Common myeloid progenitor, CD34-positive (primary cell): ENCODE measurements around the gene P3H2.

ENCODE experiments used
- CTCF ChIA-PET: fragments of 350-600 bp; sonication (Branson Sonifier 250); formaldehyde crosslinking; loops from one replicate; lab custom pipeline; 2021; ENCODE audit warnings: antibody characterized with exemption; lab: Charles Lee
- POLR2A ChIA-PET: fragments of 350-600 bp; sonication (Branson Sonifier 250); formaldehyde crosslinking; loops from one replicate; lab custom pipeline; 2021; ENCODE audit warnings: antibody characterized with exemption; lab: Charles Lee
- DNase-seq, 3 donors: peaks; one replicate each; pipeline versions ENCODE4 v3.0.0 to v3.0.0-alpha.2; 2013
- H3K27ac ChIP-seq, 2 experiments: 1 replicate in 1 of 2; 2 replicates in 1 of 2; pipeline ENCODE4 v1.7.0; 2013; ENCODE audit warnings: inconsistent platforms in 2 of 2, low read length in 2 of 2, mild to moderate bottlenecking in 2 of 2, low read depth in 1 of 2, moderate library complexity in 1 of 2; ENCODE audit not compliant: severe bottlenecking in 2 of 2, insufficient read depth in 1 of 2, poor library complexity in 1 of 2
- H3K27me3 ChIP-seq, 5 experiments: replicated peaks in 2 of 5; 1 replicate in 3 of 5; 2 replicates in 2 of 5; pipeline versions ENCODE4 v1.6.1 to v1.7.0; 2013; ENCODE audit warnings: low read length in 4 of 5, mild to moderate bottlenecking in 2 of 5, moderate library complexity in 2 of 5, inconsistent platforms in 1 of 5; ENCODE audit not compliant: insufficient read depth in 5 of 5, control insufficient read depth in 4 of 5
- H3K36me3 ChIP-seq, 4 experiments: 1 replicate in 2 of 4; 2 replicates in 2 of 4; pipeline versions ENCODE4 v1.6.1 to v1.7.0; 2013; ENCODE audit warnings: low read length in 3 of 4, control low read depth in 1 of 4, mild to moderate bottlenecking in 1 of 4; ENCODE audit not compliant: control insufficient read depth in 4 of 4, insufficient read depth in 4 of 4
- H3K4me1 ChIP-seq, 4 experiments: 1 replicate in 3 of 4; 2 replicates in 1 of 4; pipeline versions ENCODE4 v1.6.1 to v1.7.1; 2013; ENCODE audit warnings: low read length in 3 of 4, mild to moderate bottlenecking in 3 of 4, control low read depth in 1 of 4, inconsistent platforms in 1 of 4, moderate library complexity in 1 of 4; ENCODE audit not compliant: control insufficient read depth in 4 of 4, insufficient read depth in 4 of 4; ENCODE audit errors: control extremely low read depth in 1 of 4
- H3K4me3 ChIP-seq, 7 experiments: 1 replicate in 4 of 7; 2 replicates in 3 of 7; pipeline versions ENCODE4 v1.5.1 to v1.7.0; 2013; ENCODE audit warnings: mild to moderate bottlenecking in 7 of 7, low read length in 6 of 7, moderate library complexity in 6 of 7, inconsistent platforms in 2 of 7, low read depth in 2 of 7, control low read depth in 1 of 7; ENCODE audit not compliant: insufficient read depth in 4 of 7, control insufficient read depth in 1 of 7; ENCODE audit errors: extremely low read depth in 1 of 7
- H3K9me3 ChIP-seq, 5 experiments: 1 replicate in 4 of 5; 2 replicates in 1 of 5; pipeline versions ENCODE4 v1.6.1 to v1.7.1; 2013; ENCODE audit warnings: low read length in 4 of 5, mild to moderate bottlenecking in 2 of 5, inconsistent platforms in 1 of 5, low read depth in 1 of 5, moderate library complexity in 1 of 5; ENCODE audit not compliant: control insufficient read depth in 4 of 5, insufficient read depth in 2 of 5; ENCODE audit errors: control extremely low read depth in 1 of 5
- WGBS: methylation state at CpG from one replicate; pipeline ENCODE4 v1.1.5; 2013; ENCODE audit not compliant: insufficient coverage; 5-methylcytosine and 5-hydroxymethylcytosine counted together

The P3H2 gene

DNA sequence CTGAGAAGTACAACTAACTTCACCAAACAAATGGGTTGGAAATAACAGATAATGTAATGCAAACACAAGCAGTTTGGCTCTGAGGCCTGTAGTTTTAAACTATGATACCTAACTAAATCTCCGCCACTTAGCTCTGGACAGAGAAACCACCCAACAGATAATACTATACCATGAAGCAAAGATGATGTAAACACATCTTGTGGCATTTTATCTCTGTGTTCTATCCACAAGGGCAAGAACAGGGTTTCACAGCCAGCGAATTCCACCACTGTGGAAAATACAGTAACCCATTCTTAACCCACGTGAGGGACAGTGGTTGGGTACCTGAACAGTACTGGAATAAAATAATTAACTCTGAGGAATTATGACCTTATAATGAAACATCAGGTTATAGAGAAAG is 93.6 kb downstream of the P3H2 start:
- no peaks in the 10 kb centered on the region for H3K36me3 ChIP-seq
- H3K9me3 ChIP-seq = no peaks in the 10 kb centered on the region
- H3K27me3 ChIP-seq = no peaks in the 10 kb centered on the region
- CTCF ChIA-PET = interaction anchor here (0.8 kb wide), 1 partner anchor 160 kb away, joined by 3 read pairs; no protein-coding TSS in a partner anchor
- H3K27ac ChIP-seq = no peak overlapping the region
- no peak for DNase-seq
- H3K4me1 ChIP-seq = peaks cover 0 to 6% (median 0%) of the 10 kb centered on the region in 4 experiments
- POLR2A ChIA-PET = interaction anchor here (1.0 kb wide), 1 partner anchor 66 kb away, joined by 3 read pairs; no protein-coding TSS in a partner anchor
- H3K4me3 ChIP-seq = no peak overlapping the region
- WGBS = 100% methylated on average over 1 of the region's 3 CpGs

DNA sequence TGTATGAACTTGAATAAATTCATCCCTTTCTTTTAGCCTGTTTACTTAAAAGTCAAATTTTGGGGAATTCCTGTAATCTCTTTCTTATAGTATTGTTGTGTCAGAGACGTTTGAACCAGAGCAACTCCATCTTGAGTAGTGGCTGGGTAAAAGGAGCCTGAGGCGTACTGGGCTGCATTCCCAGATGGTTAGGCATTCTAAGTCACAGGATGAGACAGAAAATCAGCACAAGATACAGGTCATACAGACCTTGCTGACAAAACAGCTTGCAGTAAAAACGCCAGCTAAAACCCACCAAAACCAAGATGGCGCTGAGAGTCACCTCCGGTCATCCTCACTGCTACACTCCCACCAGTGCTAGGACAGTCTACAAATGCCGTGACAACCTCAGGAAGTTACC is 94.5 kb downstream of the P3H2 start:
- no peak overlapping the region for H3K27ac ChIP-seq
- no peak for DNase-seq
- no peak overlapping the region for H3K4me3 ChIP-seq
- no peaks in the 10 kb centered on the region for H3K9me3 ChIP-seq
- no peaks in the 10 kb centered on the region for H3K27me3 ChIP-seq
- H3K36me3 ChIP-seq = no peaks in the 10 kb centered on the region
- peaks cover 0 to 6% (median 0%) of the 10 kb centered on the region in 4 experiments for H3K4me1 ChIP-seq
- ChIA-PET POLR2A (interaction anchor here (1.0 kb wide), 1 partner anchor 65 kb away, joined by 3 read pairs; no protein-coding TSS in a partner anchor), CTCF (no interaction called here)
- WGBS = 98% methylated on average over 6 of the region's 6 CpGs

DNA sequence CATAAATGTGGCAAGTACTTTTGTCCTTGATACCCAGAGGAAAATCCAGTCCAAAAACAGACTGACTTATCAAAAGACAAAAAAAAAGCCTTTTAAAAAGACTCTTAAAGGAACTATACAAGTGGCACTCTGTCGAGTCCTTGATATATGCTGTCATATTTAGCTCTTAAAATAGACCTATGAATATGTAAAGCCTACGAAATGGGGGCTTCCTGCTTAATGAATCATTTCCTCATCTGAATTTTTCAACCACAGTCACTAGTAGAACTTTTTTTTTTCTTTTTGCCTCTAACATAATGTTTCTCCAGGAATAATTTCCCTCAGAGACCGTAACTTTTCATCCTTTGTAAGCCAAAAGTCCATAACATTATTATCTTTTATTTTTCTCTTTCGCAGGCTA is 95.8 kb downstream of the P3H2 start:
- H3K27ac ChIP-seq = no peak overlapping the region
- no peaks in the 10 kb centered on the region for H3K27me3 ChIP-seq
- no peak overlapping the region for H3K4me3 ChIP-seq
- DNase-seq = peak; percentile 29 to 78 (median 67)
- H3K36me3 ChIP-seq = no peaks in the 10 kb centered on the region
- H3K9me3 ChIP-seq = no peaks in the 10 kb centered on the region
- CTCF ChIA-PET = interaction anchor here (1.0 to 1.3 kb wide), 2 partner anchors 9 to 95 kb away, joined by 3 to 4 read pairs; no protein-coding TSS in a partner anchor
- POLR2A ChIA-PET = interaction anchor here (0.7 kb wide), 1 partner anchor 51 kb away, joined by 5 read pairs; no protein-coding TSS in a partner anchor
- peaks cover 0 to 6% (median 0%) of the 10 kb centered on the region in 4 experiments for H3K4me1 ChIP-seq
- 50% methylated on average over 2 of the region's 4 CpGs for WGBS

DNA sequence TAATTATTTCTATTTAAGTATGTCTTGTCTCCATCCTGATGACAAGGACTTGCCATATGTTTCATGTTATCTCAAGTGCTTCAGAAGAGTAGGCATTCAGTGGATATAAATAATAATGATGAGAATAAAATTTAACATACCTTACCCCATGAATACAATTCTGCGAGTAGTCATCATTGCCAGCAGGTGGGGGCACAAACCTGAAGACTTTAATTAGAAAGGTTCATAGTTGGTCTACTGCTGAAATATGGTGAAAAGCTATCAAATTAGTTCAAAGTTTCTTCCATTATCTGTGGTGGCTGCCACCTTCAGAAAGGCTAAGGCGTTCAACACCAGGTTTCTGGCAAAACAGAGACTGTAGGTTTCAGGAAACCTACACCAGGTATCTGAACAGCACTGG is 100.9 kb downstream of the P3H2 start:
- WGBS = no CpG with 5 or more reads among the region's 2 CpGs
- H3K27ac ChIP-seq = no peak overlapping the region
- POLR2A ChIA-PET = no interaction called here
- CTCF ChIA-PET = interaction anchor here (0.8 to 1.1 kb wide), 4 partner anchors 45 to 182 kb away, joined by 3 to 4 read pairs (median 3); partner anchors contain the start of gene P3H2
- H3K27me3 ChIP-seq = no peaks in the 10 kb centered on the region
- peaks cover 0 to 7% (median 0%) of the 10 kb centered on the region in 4 experiments for H3K4me1 ChIP-seq
- H3K9me3 ChIP-seq = no peaks in the 10 kb centered on the region
- no peaks in the 10 kb centered on the region for H3K36me3 ChIP-seq
- peak; percentile 5 to 28 (median 26) for DNase-seq
- H3K4me3 ChIP-seq = no peak overlapping the region

DNA sequence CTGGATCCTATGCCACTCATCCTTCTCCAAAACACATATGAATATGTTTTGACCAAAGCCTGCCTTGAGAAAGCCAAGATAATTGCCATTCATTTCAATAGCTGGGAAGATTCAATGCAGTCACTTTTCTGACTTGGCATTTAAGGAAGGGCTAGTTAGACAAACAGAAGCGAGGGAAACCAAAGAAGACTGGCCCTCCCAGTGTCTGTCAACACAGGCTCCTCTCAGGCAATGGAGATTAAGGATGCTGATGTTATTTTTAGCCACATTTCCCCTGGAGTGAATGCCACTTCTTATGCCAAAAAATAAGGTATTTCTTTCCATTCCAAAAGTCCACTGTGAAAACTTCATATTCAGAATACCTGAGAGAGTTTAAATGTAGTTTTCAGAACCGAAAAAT is 101.7 kb downstream of the P3H2 start:
- POLR2A ChIA-PET = interaction anchor here (0.6 kb wide), 1 partner anchor 19 kb away, joined by 4 read pairs; no protein-coding TSS in a partner anchor

DNA sequence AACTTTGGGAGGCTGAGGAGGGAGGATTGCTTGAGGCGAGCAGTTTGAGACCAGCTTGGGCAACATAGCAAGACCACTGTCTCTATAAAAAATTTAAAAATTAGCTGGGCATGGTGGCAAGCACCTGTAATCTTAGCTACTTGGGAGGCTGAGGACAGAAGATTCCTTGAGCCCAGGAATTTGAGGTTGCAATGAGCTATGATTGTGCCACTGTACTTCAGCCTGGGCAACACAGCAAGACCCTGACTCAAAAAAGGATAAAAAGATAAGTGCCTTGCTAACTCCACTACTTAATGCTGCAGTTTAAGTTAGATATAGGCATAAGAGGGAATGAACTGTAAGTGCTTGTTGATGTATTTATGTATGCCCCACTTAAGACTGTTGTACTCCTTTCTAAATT is 102.2 kb downstream of the P3H2 start:
- H3K27me3 ChIP-seq = peaks cover 0 to 2% (median 0%) of the 10 kb centered on the region in 5 experiments

More for the DNA sequence above, 101.7 kb downstream of the P3H2 start:
- peaks cover 0 to 2% (median 0%) of the 10 kb centered on the region in 5 experiments for H3K27me3 ChIP-seq
- H3K27ac ChIP-seq = no peak overlapping the region
- peaks cover 0 to 4% (median 0%) of the 10 kb centered on the region in 4 experiments for H3K4me1 ChIP-seq
- H3K36me3 ChIP-seq = no peaks in the 10 kb centered on the region
- DNase-seq = no peak
- H3K4me3 ChIP-seq = no peak overlapping the region
- no peaks in the 10 kb centered on the region for H3K9me3 ChIP-seq
- WGBS = 83% methylated on average over 1 of the region's 2 CpGs
- CTCF ChIA-PET = interaction anchor here (0.6 to 1.4 kb wide), 6 partner anchors 25 to 310 kb away, joined by 3 to 5 read pairs (median 3); partner anchors contain the start of gene P3H2

More for the DNA sequence above, 102.2 kb downstream of the P3H2 start:
- ChIA-PET CTCF (interaction anchor here (0.8 to 1.4 kb wide), 5 partner anchors 26 to 311 kb away, joined by 3 to 5 read pairs (median 3); partner anchors contain the start of gene P3H2), POLR2A (interaction anchor here (0.6 kb wide), 1 partner anchor 20 kb away, joined by 4 read pairs; no protein-coding TSS in a partner anchor)
- Histone ChIP-seq H3K4me1 (peaks cover 0 to 4% (median 0%) of the 10 kb centered on the region in 4 experiments), H3K27ac (no peak overlapping the region), H3K9me3 (no peaks in the 10 kb centered on the region), H3K36me3 (no peaks in the 10 kb centered on the region), H3K4me3 (no peak overlapping the region)
- no CpG with 5 or more reads among the region's 1 CpG for WGBS
- DNase-seq = no peak
